ENCODE data around the gene TTYH3.

TTYH3 gene

GRCh38 chr7:2649139-2649838 is 17.5 kb downstream of the TTYH3 start:
- DNase-seq (ENCODE audit: low read depth), result no peak

- DNase-seq (ENCODE audit: low read depth), result no peak
These were observed 18.2 kb downstream of the TTYH3 start for GRCh38 chr7:2649991-2650390.

GRCh38 chr7:2650451-2650850 is 18.7 kb downstream of the TTYH3 start:
- DNase-seq (ENCODE audit: low read depth), result no peak

- DNase-seq (ENCODE audit: low read depth), result no peak
These were observed 19.6 kb downstream of the TTYH3 start for GRCh38 chr7:2651336-2651735.

GRCh38 chr7:2651847-2652735 is 20.3 kb downstream of the TTYH3 start:
- DNase-seq (ENCODE audit: low read depth), result no peak

- no peak for DNase-seq (ENCODE audit: low read depth)
These were observed 20.9 kb downstream of the TTYH3 start for GRCh38 chr7:2652736-2653060.

- DNase-seq (ENCODE audit: low read depth), result no peak
These were observed 22.3 kb downstream of the TTYH3 start for GRCh38 chr7:2654059-2654458.

GRCh38 chr7:2655870-2656614 is 24.3 kb downstream of the TTYH3 start:
- no peak for DNase-seq (ENCODE audit: low read depth)

GRCh38 chr7:2657208-2657607 is 25.4 kb downstream of the TTYH3 start:
- no peak for DNase-seq (ENCODE audit: low read depth)

GRCh38 chr7:2657920-2658671 is 26.3 kb downstream of the TTYH3 start:
- DNase-seq (ENCODE audit: low read depth), result no peak

GRCh38 chr7:2658941-2659340 is 27.2 kb downstream of the TTYH3 start:
- DNase-seq (ENCODE audit: low read depth), result no peak

- DNase-seq (ENCODE audit: low read depth), result no peak
These were observed 28.0 kb downstream of the TTYH3 start for GRCh38 chr7:2659556-2660358.

GRCh38 chr7:2660359-2661095 is 28.7 kb downstream of the TTYH3 start:
- DNase-seq (ENCODE audit: low read depth), result no peak

GRCh38 chr7:2661096-2661449 is 29.3 kb downstream of the TTYH3 start:
- no peak for DNase-seq (ENCODE audit: low read depth)

- no peak for DNase-seq (ENCODE audit: low read depth)
These were observed 30.0 kb downstream of the TTYH3 start for GRCh38 chr7:2661602-2662272.

- DNase-seq (ENCODE audit: low read depth), result no peak
These were observed 30.7 kb downstream of the TTYH3 start for GRCh38 chr7:2662273-2663120.

- DNase-seq (ENCODE audit: low read depth), result no peak
These were observed 31.5 kb downstream of the TTYH3 start for GRCh38 chr7:2663121-2663886.

GRCh38 chr7:2663960-2664359 is 32.2 kb downstream of the TTYH3 start:
- DNase-seq (ENCODE audit: low read depth), result no peak
